ENCODE data around the gene IGFL1.
"Not testable (repeated sequence)": the region's sequence is repeated elsewhere in the genome, so short reads cannot be mapped to it uniquely, and the experiment has no call there.

The IGFL1 gene

GRCh38 chr19:46273931-46274330 is 44.4 kb downstream of the IGFL1 start:
- DNase-seq: not testable (repeated sequence)

- DNase-seq: no peak
These were observed 49.6 kb downstream of the IGFL1 start for GRCh38 chr19:46279177-46279576.
